ENCODE data around the gene CACNA1S.

CACNA1S gene

GRCh38 chr1:201113451-201114244, 1.4 kb upstream of the CACNA1S start:
- H2BK5ac ChIP-seq (ENCODE audit: low read depth, low read length, poor library complexity) = no peak overlapping the region
- no peaks in the 10 kb centered on the region for H3K79me2 ChIP-seq (ENCODE audit: control insufficient read depth, insufficient read depth, low read length, poor library complexity)
- no peak overlapping the region for H4K12ac ChIP-seq (ENCODE audit: low read depth, low read length)
- peak; percentile 68 to 86 for DNase-seq
- no peak overlapping the region for H4K91ac ChIP-seq (ENCODE audit: low read depth, low read length)
- no peak overlapping the region for H3K9ac ChIP-seq (ENCODE audit: low read length)
- no peak overlapping the region for H3K18ac ChIP-seq (ENCODE audit: low read length)
- no peak overlapping the region for H3K4ac ChIP-seq (ENCODE audit: low read depth, low read length)
- no peak overlapping the region for H2AK5ac ChIP-seq (ENCODE audit: low read length)
- H3K79me1 ChIP-seq (ENCODE audit: low read length) = no peaks in the 10 kb centered on the region
- H3K27me3 ChIP-seq (ENCODE audit: insufficient read depth, low read length) = peaks cover 8% of the 10 kb centered on the region
- no peak overlapping the region for H4K8ac ChIP-seq (ENCODE audit: low read depth, low read length)
- no peak overlapping the region for H2BK120ac ChIP-seq (ENCODE audit: insufficient read depth, low read length, poor library complexity)
- no peak overlapping the region for H3K4me3 ChIP-seq (ENCODE audit: low read depth, low read length)
- no peak overlapping the region for H2AFZ ChIP-seq (ENCODE audit: insufficient read depth, low read length, poor library complexity)
- H2BK12ac ChIP-seq (ENCODE audit: low read length) = no peak overlapping the region
- H3K14ac ChIP-seq (ENCODE audit: low read length) = no peak overlapping the region
- no peak overlapping the region for H3K27ac ChIP-seq (ENCODE audit: low read depth, low read length)
- peak overlapping the region; percentile 66 for H3K4me2 ChIP-seq (ENCODE audit: low read length)
- no peaks in the 10 kb centered on the region for H3K9me3 ChIP-seq (ENCODE audit: insufficient read depth, low read depth, low read length)
- peaks cover 5 to 6% of the 10 kb centered on the region in 2 experiments for H3K4me1 ChIP-seq (ENCODE audit: control insufficient read depth in 1 of 2, insufficient read depth in 2 of 2, low read length in 2 of 2)
- no peaks in the 10 kb centered on the region for H3K36me3 ChIP-seq (ENCODE audit: control insufficient read depth in 1 of 2, insufficient read depth in 2 of 2, low read length in 2 of 2)
- no peak overlapping the region for H3K23ac ChIP-seq (ENCODE audit: low read length)
- no CpG with 5 or more reads among the region's 17 CpGs for WGBS (ENCODE audit: extremely low coverage, insufficient coverage, insufficient read length)

GRCh38 chr1:201112926-201113325, 700 bp upstream of the CACNA1S start:
- H3K4ac ChIP-seq (ENCODE audit: low read depth, low read length) = no peak overlapping the region
- no peak overlapping the region for H2BK12ac ChIP-seq (ENCODE audit: low read length)
- no peak overlapping the region for H2BK5ac ChIP-seq (ENCODE audit: low read depth, low read length, poor library complexity)
- no peaks in the 10 kb centered on the region for H3K79me1 ChIP-seq (ENCODE audit: low read length)
- no peak overlapping the region for H4K12ac ChIP-seq (ENCODE audit: low read depth, low read length)
- no peak overlapping the region for H3K23ac ChIP-seq (ENCODE audit: low read length)
- H3K9me3 ChIP-seq (ENCODE audit: insufficient read depth, low read depth, low read length) = no peaks in the 10 kb centered on the region
- no peak overlapping the region for H3K4me3 ChIP-seq (ENCODE audit: low read depth, low read length)
- H3K27ac ChIP-seq (ENCODE audit: low read depth, low read length) = no peak overlapping the region
- H3K27me3 ChIP-seq (ENCODE audit: insufficient read depth, low read length) = peaks cover 8% of the 10 kb centered on the region
- H2AFZ ChIP-seq (ENCODE audit: insufficient read depth, low read length, poor library complexity) = no peak overlapping the region
- H4K91ac ChIP-seq (ENCODE audit: low read depth, low read length) = no peak overlapping the region
- H3K4me1 ChIP-seq (ENCODE audit: control insufficient read depth in 1 of 2, insufficient read depth in 2 of 2, low read length in 2 of 2) = peaks cover 5 to 6% of the 10 kb centered on the region in 2 experiments
- no peak overlapping the region for H4K8ac ChIP-seq (ENCODE audit: low read depth, low read length)
- H2BK120ac ChIP-seq (ENCODE audit: insufficient read depth, low read length, poor library complexity) = no peak overlapping the region
- no peaks in the 10 kb centered on the region for H3K36me3 ChIP-seq (ENCODE audit: control insufficient read depth in 1 of 2, insufficient read depth in 2 of 2, low read length in 2 of 2)
- no peak overlapping the region for H3K14ac ChIP-seq (ENCODE audit: low read length)
- no peak overlapping the region for H2AK5ac ChIP-seq (ENCODE audit: low read length)
- H3K9ac ChIP-seq (ENCODE audit: low read length) = no peak overlapping the region
- no CpG with 5 or more reads among the region's 3 CpGs for WGBS (ENCODE audit: extremely low coverage, insufficient coverage, insufficient read length)
- H3K4me2 ChIP-seq (ENCODE audit: low read length) = no peak overlapping the region
- DNase-seq = peak in 1 of 2 donors; percentile 1
- no peaks in the 10 kb centered on the region for H3K79me2 ChIP-seq (ENCODE audit: control insufficient read depth, insufficient read depth, low read length, poor library complexity)
- H3K18ac ChIP-seq (ENCODE audit: low read length) = no peak overlapping the region

- Histone ChIP-seq H4K12ac (ENCODE audit: low read depth, low read length) (no peak overlapping the region), H3K4ac (ENCODE audit: low read depth, low read length) (no peak overlapping the region), H3K27ac (ENCODE audit: low read depth, low read length) (no peak overlapping the region), H2BK5ac (ENCODE audit: low read depth, low read length, poor library complexity) (no peak overlapping the region), H3K9me3 (ENCODE audit: insufficient read depth, low read depth, low read length) (no peaks in the 10 kb centered on the region), H2AFZ (ENCODE audit: insufficient read depth, low read length, poor library complexity) (no peak overlapping the region), H3K4me3 (ENCODE audit: low read depth, low read length) (no peak overlapping the region), H3K23ac (ENCODE audit: low read length) (no peak overlapping the region), H3K79me1 (ENCODE audit: low read length) (no peaks in the 10 kb centered on the region), H3K27me3 (ENCODE audit: insufficient read depth, low read length) (peaks cover 8% of the 10 kb centered on the region), H3K9ac (ENCODE audit: low read length) (no peak overlapping the region), H2BK120ac (ENCODE audit: insufficient read depth, low read length, poor library complexity) (no peak overlapping the region), H3K4me1 (ENCODE audit: control insufficient read depth in 1 of 2, insufficient read depth in 2 of 2, low read length in 2 of 2) (peaks cover 5 to 6% of the 10 kb centered on the region in 2 experiments), H2BK12ac (ENCODE audit: low read length) (no peak overlapping the region), H3K18ac (ENCODE audit: low read length) (no peak overlapping the region), H3K14ac (ENCODE audit: low read length) (no peak overlapping the region), H4K8ac (ENCODE audit: low read depth, low read length) (no peak overlapping the region), H3K36me3 (ENCODE audit: control insufficient read depth in 1 of 2, insufficient read depth in 2 of 2, low read length in 2 of 2) (no peaks in the 10 kb centered on the region), H3K4me2 (ENCODE audit: low read length) (no peak overlapping the region), H2AK5ac (ENCODE audit: low read length) (no peak overlapping the region), H4K91ac (ENCODE audit: low read depth, low read length) (no peak overlapping the region), H3K79me2 (ENCODE audit: control insufficient read depth, insufficient read depth, low read length, poor library complexity) (no peaks in the 10 kb centered on the region)
- no peak for DNase-seq
- WGBS (ENCODE audit: extremely low coverage, insufficient coverage, insufficient read length) = no CpG with 5 or more reads among the region's 3 CpGs
Observed at GRCh38 chr1:201111672-201112071, 554 bp downstream of the CACNA1S start.

- Histone ChIP-seq H2AK5ac (ENCODE audit: low read length) (no peak overlapping the region), H3K4me1 (ENCODE audit: control insufficient read depth in 1 of 2, insufficient read depth in 2 of 2, low read length in 2 of 2) (peaks cover 5 to 6% of the 10 kb centered on the region in 2 experiments), H3K27ac (ENCODE audit: low read depth, low read length) (no peak overlapping the region), H3K27me3 (ENCODE audit: insufficient read depth, low read length) (peaks cover 8% of the 10 kb centered on the region), H3K4me3 (ENCODE audit: low read depth, low read length) (no peak overlapping the region), H4K91ac (ENCODE audit: low read depth, low read length) (no peak overlapping the region), H2AFZ (ENCODE audit: insufficient read depth, low read length, poor library complexity) (no peak overlapping the region), H3K14ac (ENCODE audit: low read length) (no peak overlapping the region), H3K23ac (ENCODE audit: low read length) (no peak overlapping the region), H3K4ac (ENCODE audit: low read depth, low read length) (no peak overlapping the region), H3K36me3 (ENCODE audit: control insufficient read depth in 1 of 2, insufficient read depth in 2 of 2, low read length in 2 of 2) (no peaks in the 10 kb centered on the region), H3K79me2 (ENCODE audit: control insufficient read depth, insufficient read depth, low read length, poor library complexity) (no peaks in the 10 kb centered on the region), H3K9me3 (ENCODE audit: insufficient read depth, low read depth, low read length) (no peaks in the 10 kb centered on the region), H3K79me1 (ENCODE audit: low read length) (no peaks in the 10 kb centered on the region), H3K18ac (ENCODE audit: low read length) (no peak overlapping the region), H3K9ac (ENCODE audit: low read length) (no peak overlapping the region), H2BK5ac (ENCODE audit: low read depth, low read length, poor library complexity) (no peak overlapping the region), H2BK12ac (ENCODE audit: low read length) (no peak overlapping the region), H4K8ac (ENCODE audit: low read depth, low read length) (no peak overlapping the region), H2BK120ac (ENCODE audit: insufficient read depth, low read length, poor library complexity) (no peak overlapping the region), H3K4me2 (ENCODE audit: low read length) (no peak overlapping the region), H4K12ac (ENCODE audit: low read depth, low read length) (no peak overlapping the region)
- WGBS (ENCODE audit: extremely low coverage, insufficient coverage, insufficient read length) = no CpG with 5 or more reads among the region's 7 CpGs
- peak; percentile 22 to 80 for DNase-seq
Observed at GRCh38 chr1:201111156-201111555, 1.1 kb downstream of the CACNA1S start.

All from trophoblast cell (in vitro differentiated cells and primary cell).